ENCODE data around the gene ATG2B.

The ATG2B gene

DNA sequence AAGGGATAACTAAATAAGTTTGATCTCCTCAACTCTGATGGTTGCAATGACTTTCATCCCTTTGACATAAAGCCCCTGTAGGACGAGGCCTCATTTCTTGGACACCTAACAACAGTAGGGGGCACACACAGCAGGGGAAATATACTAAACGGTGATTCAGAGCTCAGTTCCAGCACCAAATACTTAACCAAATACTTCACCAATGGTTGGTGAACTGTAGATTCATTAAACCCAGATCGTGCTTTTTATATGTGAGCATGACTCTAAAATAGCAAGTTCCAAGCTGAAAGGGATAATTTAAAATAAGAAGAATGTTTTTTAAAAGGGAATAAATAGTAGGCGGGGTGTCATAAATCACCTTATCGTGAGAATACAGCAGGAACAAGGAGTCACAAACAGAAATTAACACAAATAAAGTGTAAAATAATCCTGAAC lies 53.2 kb downstream of the ATG2B start:
- DNase-seq (ENCODE audit: low spot score) = no peak

DNA sequence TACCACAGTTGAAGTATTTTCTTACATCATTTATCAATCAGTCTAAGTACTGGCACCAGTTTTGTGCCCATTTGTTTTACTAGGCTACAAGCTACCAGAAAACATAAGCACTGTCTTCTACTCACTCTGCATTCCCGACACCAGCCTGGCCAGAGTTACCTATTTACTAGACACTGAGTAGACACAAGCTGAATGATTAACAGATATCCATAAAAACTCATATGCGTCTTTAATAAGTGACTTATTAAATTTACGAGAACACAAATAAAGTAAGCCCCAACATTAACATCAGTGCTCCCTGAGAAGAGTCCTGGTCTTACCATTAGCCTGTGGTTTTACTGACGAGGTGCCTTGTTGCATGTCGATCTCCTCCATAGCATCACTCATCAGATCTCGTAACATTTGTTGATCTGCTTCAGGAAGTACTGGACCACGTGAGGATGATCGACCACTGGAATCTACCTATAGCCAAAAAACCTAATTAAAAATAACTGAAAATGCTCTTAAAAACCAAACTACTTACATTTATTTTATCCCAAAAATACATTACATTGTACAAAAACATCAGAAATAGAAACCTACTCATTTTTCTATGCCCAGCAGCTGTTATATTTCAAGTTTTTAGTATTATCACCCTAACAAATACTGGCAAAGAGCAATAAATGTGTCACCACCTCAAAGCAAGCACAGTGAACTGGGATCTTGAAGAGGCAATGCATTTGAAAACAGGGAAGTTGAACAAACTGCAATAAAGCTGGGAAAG lies 53.8 kb downstream of the ATG2B start:
- no peak for DNase-seq (ENCODE audit: low spot score)

DNA sequence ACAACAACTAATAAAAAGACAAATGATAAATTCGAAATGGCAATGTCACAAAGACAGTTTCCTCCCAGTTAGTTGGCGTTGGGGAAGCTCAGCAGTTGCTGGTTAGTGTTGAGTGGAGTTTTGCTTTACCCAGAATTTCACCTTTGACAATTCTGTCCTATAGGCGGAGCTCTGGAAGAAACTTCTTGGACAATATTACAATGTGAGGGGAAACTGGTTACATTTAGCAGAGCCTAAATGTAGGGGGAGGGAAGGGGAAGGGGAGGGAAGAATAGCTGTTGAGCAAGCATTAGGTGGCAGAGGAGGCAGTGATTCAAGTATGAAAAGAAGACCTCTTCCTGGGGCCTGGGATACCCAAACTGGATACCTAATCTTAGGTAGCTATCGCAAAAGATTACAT lies 55.7 kb downstream of the ATG2B start:
- DNase-seq (ENCODE audit: low spot score) = no peak

DNA sequence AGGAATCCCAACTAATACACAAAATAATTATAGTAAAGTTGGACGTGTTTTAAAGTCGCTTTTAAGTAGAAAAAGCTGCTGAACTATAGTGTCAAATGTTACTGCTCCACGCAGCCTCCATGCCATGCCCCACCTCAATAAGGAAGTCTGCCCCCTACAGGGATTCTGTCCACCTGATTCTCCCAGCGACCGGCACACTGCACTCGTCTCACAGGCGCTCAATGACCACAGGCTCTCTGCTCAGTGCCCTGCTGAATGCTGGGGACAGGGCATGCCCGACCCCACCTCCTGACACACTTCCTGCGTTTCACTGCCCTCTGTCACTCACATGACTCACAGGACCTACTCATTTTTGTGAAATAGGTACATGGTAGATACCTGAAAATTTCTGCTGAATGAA lies 58.2 kb downstream of the ATG2B start:
- no peak for DNase-seq (ENCODE audit: low spot score)

DNA sequence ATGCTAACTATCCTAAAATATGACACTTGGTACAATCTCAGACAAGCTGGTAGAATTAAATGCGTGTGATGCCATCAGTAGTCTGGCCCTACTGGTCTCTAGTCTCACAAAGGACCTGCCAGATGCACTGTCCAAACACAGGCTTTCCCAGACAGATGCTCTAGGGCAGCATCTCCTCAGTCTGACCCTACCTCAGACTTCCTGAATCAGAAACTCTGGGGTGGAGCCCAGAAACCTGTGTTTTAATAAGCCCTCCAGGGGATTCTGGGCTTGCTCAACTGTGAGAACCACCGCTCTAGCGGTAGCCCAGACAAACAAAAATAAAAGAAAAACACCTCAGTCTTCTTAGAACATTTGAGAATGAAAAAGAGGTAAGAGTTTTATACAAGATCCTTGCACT lies 59.2 kb downstream of the ATG2B start:
- no peak for DNase-seq (ENCODE audit: low spot score)

DNA sequence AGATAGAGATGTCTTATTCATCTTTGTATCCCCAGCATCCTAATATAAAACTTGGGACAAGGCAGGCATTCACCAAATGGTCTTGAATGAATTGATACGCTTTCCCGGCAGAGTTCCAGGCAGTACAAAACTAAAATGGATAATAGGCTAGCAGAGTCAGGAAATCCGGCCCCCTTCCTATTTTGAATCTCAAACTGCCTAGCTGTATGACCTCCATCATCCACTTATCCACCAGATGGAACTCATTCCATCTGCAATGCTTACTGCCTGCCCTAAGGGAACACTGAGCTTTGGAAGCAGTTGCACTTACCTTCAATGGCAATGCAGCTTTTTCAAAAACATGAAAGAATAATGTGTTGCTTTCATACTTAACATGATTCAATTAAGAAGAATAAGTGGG lies 63.7 kb downstream of the ATG2B start:
- no peak for DNase-seq (ENCODE audit: low spot score)

DNA sequence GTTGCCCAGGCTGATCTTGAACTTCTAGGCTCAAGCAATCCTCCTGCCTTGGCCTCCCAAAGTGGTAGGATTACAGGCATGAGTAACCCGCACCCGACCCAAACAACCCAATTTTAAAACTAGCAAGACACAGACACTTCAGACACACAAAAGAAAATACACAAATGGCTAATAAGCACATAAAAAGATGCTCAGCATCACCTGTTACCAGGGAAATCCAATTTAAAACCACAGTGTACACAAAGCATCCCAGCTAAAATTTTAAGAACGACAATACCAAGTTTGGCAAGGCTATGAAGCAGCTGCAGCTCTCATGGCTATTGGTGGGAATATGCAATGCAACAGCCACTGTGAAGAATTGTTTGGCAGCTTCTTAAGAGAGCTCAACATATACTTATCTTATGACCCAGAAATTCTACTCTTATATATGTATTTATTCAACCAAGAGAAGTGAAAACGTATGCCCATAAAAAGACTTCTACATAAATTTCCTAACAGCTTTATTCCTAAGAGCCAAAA lies 65.1 kb downstream of the ATG2B start:
- DNase-seq (ENCODE audit: low spot score) = no peak

DNA sequence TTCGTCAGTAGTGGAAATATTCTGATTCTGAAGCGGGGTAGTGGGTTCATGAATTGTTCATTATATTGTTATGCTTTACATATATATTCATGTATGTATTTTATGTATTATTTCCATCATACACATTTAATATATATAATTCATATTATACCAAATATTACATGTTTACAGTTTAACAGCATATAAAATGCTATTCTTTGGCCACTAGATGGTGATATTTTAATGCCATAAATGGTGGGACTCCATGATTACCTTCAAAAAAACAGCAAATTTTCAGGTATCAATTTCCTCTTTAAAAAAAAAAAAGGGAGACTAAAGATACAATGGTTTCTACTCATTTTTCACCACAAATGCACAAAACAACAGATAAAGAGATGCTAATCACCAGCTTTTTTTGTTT lies 66.1 kb downstream of the ATG2B start:
- peak; percentile 30 for DNase-seq (ENCODE audit: low spot score)

DNA sequence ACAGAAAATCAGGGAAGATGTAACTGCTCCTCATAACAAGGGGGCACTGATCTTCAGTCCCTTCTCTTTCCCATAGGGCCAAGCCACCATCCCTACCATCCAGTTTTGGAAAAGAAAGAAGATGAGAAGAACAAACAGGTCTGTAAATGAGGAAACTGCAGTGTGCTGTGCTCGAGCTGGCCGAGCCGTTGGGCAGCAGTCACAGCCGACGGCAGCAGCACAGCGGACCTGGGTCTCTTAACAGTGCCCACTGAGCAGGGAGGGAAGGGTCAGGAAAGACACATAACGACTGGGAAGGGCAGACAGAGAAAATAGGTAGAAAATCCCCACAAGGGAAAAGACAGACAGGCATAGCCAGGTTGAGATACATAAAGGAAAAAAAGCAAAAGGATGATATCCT lies 68.9 kb downstream of the ATG2B start:
- DNase-seq (ENCODE audit: low spot score) = no peak

DNA sequence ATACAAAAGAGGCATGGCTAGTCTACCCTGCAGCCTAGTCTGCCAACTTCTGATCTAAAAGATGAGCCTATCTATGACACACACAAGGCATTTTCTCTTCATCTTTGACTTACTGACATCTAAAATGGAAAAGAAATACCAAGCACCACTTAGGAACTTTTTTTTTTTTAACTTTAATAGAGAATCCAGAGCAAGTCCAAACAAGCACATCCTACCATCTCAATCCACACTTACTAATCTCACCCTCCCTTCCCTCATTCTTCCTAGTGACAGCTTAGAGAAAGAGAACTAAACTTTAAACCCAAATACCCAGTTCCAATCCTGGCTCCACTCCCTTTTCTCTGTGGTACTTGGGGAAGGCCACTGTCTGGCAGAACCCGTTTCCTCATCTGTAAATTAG lies 75.3 kb downstream of the ATG2B start:
- DNase-seq (ENCODE audit: low spot score) = no peak

DNA sequence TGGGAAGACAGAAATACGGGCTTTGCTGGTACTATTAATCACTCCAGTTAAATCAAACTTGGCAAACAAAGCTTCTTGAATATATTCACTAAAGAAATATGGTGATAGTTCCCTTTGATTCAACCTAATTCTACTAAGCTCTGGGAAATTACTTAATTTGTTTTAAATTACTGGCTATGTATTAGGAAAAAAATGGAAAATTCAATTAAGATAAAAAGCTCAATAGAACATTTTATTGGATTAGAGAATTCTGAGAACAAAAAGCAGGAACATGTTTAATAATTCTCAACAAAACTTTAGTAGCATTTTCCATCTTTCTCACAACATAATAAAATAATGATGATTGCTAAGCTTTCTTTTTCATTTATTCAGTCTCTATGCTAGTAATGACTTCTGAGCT lies 76.9 kb downstream of the ATG2B start:
- no peak for DNase-seq (ENCODE audit: low spot score)

DNA sequence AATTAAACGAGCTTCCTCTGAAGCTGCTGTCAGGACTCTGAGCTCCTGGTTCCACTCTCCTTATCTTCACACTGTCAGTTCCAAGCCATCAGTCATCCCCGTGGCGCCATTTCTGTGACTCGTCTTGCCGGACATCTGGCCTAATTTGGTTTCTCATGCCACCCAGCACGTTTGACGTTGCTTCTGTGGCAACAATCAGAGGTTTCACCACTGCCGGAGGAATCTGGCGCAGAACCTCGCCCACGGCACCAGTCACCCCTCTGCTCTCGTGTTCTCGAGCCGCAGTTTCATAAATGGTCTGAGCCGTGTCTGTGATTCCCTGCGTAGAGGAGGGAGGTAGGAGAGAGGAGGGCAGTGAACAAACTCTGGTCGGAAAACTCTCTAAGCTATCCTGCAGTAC lies 77.5 kb downstream of the ATG2B start:
- DNase-seq (ENCODE audit: low spot score) = no peak

DNA sequence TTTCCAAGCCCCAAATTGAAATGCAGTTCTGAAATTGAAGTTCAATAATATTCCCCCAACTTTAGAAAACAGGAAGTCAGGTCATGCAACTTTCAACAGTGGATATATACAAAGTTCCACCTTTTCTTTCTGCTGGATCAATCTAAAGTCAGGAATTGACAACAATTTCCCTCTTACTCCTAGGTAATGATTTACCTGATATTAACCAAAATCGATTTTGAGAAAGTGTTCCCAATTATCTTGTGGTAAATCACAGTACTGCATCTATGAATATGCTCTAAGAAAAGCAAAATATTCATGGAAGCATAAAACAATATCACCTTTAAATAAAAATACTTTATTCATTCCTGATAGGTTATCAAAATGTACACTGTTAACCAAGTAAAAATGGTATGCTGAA lies 78.7 kb downstream of the ATG2B start:
- DNase-seq (ENCODE audit: low spot score) = no peak

DNA sequence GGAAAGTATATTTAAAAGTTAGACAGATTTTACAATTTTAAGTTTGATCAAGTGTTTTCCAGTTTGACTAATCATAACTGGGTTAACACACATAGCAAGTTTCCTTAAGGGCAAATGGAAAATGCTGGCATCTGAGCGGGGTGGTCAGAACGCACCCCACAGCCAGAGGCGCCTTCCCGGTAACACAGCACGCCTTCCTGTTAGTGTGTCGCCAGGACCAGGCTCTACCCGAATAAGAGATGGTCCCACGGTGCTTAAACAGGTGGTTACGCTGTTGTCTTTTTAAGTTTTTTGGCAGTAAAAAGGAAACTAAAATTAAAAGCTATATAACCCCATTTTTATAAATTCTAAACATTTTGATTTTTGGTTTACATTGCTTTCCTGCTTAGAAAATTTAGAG lies 79.1 kb downstream of the ATG2B start:
- DNase-seq (ENCODE audit: low spot score) = no peak

DNA sequence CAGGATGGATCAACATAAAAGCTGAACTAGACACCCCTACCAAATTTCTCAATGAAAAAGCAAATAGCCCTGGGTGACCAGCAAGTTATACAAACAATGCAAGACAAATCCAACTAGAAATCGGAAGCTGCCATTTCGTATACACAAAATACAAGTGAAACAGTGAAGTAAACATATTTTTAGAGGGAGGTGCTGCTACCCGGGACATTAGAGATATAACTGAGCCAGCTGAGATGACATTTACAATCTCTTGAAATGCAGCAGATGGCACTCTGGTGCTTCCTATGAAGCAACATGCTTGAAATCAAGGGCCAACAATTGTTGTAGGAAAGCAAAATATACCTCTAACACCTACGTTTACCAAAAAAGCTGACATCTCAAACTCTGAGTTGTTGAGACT lies 81.7 kb downstream of the ATG2B start:
- DNase-seq (ENCODE audit: low spot score) = no peak

DNA sequence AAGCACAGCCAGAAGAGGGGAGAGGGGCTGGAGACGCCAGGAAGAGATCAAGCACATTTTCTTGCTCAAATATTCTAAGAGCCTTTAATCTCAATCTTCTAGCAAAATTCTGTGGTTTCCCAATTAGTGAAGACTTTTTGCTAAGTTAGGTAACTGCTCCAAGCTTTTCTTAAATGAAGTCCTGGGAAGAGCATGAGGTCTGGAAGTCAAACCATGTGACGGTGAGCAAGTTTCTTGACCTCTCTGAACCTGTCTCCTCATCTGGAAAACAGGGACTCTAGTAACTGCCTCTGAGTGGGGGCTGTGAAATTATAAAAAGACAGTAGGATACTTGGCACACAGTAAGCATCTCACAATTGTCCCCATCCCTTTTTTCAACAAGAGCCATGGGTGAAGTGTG lies 83.0 kb downstream of the ATG2B start:
- DNase-seq (ENCODE audit: low spot score) = no peak

DNA sequence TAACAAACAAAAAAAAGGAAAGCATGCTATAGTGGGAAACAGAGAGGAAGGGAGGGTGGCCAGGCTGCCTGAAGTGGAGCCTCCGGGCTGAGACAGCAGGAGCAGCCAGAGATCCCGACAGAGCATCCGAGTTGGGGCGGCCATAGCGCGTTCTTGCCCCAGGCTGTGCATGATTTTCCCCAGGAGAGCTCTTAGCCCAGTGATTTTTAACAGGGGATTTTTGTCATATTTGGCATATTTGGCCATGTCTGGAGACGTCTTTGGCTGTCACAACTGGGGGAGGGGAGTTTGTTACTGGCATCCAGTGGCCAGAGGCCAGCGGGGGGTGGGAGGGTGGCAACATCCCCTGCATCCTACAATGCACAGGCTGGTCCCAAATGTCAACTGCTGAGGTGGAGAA lies 83.6 kb downstream of the ATG2B start:
- DNase-seq (ENCODE audit: low spot score) = no peak

DNA sequence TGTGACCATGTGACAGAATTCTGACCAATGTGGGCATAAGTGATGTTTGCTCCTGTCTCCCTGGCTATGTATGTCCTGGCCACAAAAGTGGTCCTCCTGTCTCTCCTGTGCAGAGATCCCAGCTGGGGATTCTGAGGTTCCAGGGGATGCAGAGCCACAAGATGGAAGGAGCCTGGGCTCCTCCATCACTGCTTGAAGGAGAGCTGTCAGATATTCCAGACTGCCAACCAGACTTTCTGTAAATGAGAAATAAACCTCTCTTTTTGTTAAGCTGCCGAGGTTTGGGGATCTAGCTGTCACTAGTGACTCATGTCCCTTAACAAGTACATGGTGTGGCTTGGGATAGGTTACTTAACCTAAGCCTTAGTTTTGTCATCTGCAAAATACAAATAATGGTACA lies 85.3 kb downstream of the ATG2B start:
- DNase-seq (ENCODE audit: low spot score) = no peak

DNA sequence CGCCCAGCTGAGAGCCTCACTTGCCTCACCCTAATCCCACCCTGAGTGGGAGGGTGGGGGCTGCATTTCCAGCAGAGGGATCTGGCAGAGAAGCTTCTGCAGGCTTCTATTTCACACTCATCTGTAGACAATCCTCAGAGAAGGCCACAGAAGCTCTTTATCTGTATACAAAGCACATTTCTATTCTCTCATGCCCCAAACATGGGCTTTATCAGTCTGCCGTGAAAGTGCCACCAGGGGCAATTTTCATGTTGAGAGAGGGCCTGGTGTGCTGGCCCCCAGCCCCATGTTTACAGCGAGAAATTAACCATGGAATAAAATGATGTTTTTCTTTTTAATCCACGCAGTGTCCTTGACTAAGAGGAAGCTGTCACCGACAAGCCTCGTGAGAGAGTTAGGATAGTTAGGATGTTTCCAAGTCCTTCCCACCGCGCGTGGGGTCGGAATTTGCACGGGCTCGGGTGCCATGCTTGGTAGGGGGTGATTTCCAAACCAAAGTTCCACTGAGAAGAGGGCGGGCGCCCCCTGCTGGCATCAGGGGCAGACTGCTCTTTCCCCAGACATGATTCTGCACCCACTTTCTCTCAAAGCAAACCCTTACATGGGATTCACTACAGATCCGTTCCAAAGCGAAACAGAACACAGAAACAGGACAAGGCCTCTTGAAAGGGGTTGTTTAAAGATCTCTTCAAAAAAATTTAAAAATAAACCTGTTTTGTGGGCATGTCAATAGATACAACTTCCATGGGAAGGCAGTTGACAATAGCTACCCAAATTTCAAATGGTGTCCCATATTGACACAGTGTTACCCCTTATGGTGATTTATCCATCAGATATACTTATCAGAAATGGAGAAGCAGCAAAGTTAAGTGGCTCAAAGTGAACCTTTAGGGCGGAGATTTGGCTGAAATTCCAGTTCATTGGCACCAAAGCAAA lies 87.7 kb downstream of the ATG2B start:
- DNase-seq (ENCODE audit: low spot score) = peak; percentile 47

DNA sequence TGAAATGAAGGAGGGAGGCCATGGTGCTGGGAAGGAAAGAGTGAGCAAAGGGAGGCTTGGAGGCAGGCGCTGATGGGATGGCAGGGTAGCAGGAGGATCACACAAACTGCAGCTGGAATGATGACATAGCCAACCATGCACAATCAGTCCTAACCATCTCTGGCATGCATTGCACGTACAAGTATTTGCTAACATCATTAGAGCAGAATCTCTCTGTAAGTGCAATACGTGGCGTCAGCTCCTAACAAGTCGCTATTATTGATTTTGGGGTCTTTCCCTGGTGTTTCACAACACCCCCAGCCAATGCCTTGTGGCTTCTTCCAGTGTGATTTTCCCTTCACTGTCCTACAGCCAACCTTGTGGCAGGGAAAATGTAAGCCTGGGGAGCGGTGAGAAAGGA lies 88.6 kb downstream of the ATG2B start:
- DNase-seq (ENCODE audit: low spot score) = no peak

DNA sequence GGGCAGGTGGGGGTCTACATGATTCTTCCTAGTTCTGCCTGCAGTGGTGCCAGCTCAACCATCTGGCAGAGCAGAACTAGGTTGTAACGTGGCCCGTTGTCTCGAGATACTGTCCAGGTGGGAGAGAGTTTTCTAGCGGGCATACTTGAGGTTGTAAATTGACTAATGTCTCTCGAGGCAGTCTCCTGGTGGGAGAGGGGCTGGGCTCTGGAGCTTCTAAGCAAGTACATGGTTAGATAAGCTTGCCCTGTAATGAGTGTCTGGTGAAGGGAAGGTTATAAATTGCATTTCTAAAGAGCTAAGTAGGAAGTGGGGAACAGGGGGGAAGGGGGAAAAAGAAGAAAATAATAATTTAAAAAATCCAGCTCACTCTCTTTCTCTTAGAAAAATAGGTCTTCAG lies 89.0 kb downstream of the ATG2B start:
- DNase-seq (ENCODE audit: low spot score) = no peak

DNA sequence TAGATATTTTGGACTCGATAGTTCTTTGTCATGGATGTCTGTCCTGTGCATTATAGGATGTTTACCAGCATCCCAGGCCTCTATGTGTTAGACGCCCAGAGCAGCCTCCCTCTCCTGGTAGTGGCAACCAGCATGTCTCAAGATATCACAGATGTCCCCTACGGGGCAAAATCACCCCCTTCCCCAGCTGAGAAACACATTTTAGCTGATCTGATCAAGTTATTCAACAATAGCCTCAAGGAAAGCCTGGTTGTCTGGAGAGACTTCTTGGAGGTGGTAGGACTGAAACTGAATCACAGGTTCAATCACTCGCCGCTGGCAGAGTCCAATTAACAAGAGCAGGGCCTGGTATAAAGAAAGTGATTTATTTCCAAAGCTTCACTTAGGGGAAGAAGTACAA lies 89.5 kb downstream of the ATG2B start:
- no peak for DNase-seq (ENCODE audit: low spot score)

DNA sequence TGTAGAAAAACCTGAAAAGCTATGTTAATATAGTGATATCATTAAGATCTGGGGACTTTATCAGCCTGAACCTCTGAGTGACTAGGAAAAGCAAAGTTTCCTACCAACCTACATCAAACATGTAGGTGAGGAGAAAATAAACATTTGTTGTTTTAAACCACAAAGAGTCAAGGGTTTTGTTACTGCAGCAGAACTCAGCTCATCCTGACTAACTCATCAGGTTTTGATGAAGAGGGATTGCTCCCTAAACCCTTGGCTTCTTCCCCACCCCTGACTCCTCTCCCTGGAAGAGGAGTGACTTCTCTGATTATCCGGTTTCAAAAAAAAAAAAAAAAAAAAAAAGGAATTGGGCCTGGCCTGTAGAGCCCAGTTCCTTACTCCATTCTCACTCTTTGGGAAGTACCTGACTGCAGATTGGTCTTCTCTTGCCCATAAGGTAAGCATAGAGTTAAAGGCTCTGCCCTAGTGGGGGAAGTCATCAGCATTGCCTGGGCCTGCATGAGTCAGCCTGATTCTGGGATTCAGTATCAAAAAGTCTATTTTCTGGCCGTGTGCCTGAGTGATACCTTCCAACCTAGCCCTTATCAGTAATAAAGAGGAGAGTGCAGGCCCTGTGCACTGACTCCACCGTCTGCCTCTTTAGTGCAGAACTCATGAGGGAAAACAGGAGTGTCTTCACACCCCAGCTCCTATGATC lies 90.2 kb downstream of the ATG2B start:
- no peak for DNase-seq (ENCODE audit: low spot score)

Data from kidney capillary endothelial cell (primary cell).